Activated T-cell treated with anti-CD3 and anti-CD28 coated beads for 48 hours (primary cell): Measurements from ENCODE around the gene CAMTA1.

Experiments used
- DNase-seq: peaks from one replicate; pipeline ENCODE4 v3.0.0-alpha.2; 2020; ENCODE audit warnings: low read depth

The CAMTA1 gene

DNA sequence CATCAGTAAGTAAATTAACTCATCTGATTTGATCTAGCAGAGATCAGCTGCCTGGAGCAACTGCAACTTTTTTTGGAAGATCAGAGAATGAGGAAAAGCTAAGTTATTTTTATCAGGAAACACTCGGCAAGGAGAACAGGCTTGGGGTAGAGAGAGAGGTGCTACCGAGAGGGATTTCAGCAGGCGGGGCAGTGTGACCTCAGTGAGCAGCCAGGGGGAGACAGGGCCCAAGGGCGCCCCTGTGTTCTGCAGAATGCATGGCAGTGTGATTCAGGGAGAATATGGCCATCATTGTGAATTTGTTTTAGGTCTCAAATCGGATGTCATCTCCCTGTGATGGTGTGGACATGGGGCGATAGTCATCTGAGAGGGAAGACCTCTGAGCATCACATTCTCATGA, 501.8 kb downstream of the CAMTA1 start:
- DNase-seq, result no peak

DNA sequence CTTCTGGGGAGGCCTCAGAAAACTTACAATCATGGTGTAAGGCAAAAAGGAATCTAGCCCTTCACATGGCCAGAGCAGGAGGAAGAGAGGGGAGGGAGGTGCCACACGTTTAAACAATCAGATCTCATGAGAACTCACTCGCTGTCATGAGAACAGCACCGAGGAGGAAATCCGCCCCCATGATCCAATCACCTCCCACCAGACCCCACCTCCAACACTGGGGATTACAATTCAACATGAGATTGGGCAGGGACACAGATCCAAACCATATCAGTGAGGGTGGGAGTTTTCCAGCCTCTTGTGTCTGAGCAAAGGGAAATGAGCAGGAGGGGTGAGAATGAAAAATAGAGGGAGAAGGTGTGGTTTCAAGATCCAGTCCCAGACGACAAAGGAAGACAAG, 503.7 kb downstream of the CAMTA1 start:
- no peak for DNase-seq

DNA sequence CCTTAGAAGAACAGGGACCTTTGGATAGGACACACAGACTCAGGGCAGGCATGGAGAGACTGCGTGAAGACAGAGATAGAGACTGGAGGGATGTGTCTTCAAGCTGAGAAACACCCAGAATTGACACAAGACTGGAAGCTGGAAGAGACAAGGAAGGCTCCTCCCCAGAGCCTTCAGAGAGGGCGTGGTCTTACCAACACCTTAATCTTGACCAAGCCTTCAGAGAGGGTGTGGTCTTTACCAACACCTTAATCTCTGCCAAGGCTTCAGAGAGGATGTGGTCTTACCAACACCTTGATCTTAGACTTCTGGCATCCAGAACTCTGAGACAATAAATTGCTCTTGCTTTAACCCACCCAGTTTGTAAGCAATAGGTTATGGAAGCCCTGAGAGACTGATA, 504.4 kb downstream of the CAMTA1 start:
- no peak for DNase-seq

DNA sequence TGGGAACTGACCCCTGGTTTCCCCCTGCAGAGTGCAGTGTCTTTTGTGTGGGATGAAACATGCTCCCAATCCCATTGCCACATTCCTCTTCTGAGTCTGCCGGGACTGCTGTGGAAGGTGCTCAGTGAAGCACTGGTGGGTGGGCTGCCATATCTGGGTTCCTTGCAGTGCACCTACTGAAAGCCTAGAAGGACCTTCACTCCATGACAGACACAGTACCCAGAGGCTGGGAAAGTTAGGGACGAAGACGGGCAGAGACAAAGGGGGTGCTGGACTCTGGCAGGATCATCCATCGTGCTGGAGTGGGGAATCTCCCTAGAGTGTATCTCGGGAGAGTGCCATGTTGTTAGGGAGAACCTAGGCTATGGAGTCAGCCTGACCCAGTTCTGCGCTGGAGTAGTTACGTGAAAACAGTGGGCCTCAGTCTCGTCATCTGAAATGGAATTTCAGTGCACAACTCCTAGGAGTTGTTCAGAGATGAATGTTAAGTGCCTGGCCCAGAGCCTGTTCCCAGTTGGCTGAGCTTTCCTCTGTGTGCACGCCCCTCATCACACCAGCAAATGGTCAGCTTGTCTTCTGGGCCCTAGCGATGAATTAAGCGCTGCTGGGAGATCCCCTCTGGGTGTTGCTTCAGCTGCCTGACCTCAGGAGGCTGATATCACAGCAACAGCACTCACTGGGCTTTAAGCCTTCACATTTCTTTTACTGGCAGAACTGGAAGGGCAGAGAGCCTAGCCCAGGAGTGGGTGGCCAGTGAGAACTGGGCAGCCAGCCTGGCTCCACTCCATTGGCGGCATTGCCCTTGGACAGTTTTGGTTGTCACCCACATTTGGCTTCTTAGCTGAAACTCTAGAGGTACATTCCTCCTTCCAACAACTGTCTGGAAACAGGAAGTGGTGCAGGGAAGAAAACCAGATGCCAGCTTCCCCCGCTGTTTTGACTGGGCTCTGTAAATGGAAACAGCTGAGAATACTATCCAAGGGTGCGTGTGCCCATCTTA, 506.0 kb downstream of the CAMTA1 start:
- no peak for DNase-seq

DNA sequence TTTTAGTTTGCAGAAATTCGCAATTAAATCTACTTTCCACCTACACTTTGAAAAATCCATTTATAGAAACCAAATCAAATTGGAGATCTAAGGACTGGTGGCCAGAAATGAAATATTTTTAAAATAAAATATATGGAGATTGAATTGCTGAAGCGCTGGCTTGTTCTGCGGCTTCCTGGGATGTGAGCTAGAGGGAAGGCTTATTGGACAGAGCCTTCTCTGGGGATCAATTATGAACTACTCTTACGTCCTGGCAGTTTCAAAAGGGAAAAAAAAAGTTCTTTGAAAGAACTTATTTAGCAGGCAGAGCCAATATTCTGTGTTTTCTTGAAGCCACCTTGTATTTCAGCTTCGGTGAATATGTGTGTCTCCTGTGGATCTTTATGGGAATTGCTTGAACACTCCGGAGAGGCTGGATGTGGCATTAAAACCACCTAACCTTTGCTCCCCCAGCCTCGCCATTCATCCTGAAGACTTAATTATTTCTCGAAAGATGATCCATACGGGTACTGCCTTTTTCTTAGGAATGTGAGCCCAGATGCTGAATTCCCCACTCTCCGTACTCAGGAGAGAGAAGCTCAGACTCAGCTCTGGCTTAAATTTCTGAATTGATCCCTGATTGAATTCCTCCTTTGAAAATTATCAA, 506.9 kb downstream of the CAMTA1 start:
- DNase-seq, result no peak

DNA sequence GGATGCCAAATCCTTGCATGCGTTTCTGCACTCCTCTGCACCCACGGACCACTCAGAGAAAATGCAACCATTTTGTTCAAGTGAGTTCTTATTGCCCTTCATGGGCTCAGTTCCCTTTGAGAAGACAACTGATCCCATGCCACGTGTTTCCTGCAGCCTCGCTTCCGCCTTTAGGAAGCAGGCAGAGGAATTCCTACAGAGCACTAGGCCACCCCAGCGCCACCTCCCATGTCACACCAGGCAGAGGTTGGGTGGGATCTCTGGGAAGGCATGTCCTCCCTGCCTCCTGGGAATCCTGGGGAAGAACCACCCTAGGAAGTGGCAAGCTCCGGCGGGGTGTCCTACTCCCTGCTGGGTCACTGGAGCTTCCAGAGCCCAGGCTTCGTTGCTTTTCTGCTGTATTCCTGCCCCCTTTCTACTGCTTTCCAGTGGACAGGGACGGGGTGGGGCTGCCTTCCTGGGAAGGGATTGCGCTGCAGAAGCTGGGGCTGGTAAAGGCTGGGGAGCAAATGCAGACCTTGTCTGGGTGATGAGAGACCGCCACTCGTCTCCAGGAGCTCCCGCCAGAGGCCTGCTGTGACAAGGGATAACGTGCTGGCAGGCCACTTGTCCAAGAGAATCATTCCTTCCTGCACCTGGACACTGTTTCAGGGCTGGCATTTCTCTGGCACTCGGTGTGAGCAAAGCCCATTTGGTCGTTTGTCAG, 507.6 kb downstream of the CAMTA1 start:
- no peak for DNase-seq

DNA sequence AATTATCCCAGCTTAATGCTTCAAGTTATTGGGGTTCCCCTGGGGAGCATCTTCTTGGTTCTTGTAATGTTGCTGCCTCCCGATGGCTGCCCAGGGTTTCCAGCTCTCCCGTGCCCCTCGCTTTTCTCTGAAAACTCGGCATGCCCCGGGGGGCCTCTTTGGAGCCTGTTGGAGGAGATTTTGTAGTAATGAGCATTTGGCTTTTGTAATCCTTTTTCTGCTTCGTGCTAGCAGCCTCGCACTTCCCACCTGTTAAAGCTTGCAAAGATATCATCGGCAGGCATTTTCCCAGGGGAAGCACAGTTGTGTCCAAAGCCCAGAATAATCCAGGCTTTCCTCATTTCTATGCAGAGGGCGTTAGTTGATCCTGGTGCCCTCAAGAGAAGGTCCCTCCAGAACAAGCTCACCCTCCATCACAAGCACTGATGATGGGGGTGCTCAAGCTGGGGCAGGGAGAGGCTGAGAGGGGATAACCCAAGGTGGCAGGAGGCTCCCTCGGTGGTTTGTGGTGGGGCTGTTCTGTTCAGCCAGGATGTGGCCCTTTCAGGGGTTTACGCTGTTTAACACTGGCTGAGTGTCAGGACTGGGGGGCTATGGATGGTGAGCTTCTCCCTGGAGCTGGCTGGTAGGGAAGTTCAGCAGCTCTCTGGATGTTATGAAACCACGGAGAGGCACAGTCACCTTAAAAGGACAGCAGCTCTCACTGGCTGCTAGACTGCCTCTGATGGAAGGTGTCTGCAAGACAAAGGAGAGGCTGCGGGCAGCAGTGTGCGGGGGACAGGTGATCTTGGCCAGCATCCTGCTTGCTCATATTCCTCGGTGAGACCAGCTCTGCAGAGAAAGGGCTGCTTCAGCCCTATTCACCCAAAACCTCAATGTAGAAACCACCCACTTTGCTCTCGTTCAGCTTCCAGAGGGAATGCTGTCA, 508.7 kb downstream of the CAMTA1 start:
- no peak for DNase-seq

DNA sequence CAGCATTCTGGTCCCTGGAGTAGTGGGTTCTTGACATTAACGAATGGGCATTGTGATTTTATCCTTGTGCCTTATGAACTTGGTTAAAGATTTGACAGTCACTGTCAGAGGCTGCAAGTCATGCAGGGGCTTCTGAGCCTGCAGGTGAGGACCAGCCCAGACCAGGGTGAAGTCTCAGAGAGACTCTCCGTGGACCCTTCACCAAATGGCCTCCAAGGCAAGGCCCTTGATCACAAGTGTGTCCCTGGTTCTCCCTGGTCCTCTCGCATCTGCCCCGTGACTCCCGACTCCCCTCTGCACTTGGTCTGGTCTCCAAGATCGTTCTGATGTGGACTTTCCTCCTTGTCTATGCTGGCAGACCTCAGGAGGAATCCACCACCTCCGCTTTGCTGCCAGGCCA, 509.4 kb downstream of the CAMTA1 start:
- no peak for DNase-seq

DNA sequence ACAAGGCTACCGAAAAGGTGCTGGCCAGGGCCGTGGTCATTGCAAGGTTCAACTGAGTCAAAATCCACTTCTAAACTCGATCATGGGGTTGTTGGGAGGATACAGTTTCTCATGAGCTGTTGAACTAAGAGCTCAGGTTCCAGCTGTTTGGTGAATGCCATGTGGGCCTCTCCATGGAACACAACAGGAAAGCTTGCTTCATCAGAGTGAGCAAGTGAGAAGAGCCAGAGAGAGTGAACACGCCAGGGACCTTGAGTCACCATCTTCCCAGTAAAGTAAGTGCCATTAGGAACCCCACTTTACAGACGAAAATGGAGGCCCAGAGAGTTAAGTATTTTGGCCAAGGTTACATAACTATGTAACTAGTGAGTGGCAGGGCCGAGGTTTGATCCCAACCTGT, 510.7 kb downstream of the CAMTA1 start:
- no peak for DNase-seq

DNA sequence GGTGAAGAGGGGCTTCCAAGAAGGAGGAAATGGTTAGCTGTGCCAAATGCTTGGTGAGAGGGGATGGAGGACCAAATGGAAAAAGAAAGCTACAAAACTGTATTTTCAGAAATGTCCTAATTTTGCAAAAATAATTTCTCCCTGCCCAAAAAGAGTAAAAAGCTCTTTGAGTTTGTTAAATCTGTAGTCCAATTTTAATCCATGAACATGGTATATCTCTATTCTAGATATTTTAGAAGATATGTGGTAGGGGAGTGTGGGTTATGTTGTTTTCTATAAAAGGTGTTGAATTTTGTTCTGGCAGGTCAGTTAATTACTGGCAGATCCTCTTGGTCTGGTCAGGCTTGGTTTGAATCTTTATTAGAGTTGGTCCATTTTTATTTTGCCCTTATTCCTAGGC, 511.7 kb downstream of the CAMTA1 start:
- DNase-seq, result no peak

DNA sequence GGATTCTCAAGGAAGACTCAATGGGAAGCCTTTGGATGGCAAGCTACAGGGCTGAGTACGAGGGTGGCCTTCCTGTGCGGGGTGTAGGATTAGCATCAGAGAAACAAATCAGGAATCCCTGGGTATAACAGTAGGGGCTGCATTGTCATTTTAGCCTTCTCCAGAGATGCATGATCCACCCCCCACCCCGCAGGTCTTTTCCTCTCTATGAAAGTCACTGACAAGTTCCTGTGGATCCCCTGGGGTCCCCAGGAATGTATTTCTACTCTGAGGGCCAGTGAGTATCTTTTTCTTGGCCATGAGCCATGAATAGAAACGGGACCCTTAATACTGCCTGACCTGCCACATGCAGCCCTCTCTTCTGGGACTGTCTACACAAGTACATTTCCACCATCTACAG, 512.9 kb downstream of the CAMTA1 start:
- DNase-seq, result no peak

DNA sequence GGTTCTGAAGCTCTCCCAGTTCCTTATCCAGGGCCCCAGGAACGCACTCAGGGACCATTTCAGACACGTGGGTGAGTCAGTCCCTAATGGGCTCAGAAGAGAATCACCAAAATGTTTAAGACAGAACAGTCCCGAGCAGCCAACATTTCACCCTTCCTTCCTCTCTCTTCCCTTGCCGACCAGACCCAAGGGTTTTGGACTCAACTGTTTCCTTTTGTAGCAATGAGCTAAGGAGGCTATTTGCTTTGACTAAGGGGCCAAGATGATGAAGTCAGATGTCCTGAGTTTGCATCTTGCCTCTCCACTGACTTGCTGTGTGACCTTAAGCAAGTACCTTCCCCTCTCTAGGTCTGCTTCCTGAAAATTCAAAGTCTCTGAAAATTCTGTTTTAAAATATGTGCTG, 513.5 kb downstream of the CAMTA1 start:
- no peak for DNase-seq

DNA sequence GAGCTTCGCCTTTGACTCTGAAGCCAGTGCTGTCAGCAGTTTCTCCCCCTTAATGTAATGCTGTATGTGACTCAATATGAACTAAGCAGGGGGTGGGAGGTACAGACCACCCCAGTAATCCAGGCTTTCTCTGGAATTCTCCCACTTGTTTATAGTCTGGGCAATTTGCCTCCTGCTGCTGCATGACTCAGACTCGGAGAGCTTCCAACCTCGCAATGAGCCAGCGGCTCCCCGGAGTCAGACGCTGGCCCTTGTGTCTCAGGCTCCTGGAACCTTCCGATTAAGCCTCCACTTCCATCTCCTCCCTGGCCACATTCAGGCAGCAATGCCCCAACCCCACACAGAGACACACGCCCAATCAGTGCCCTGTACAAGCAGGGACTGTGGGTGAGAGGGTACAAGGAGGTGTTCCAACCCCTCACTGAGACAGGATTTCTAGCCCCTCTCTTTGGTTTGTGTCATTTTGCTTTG, 514.1 kb downstream of the CAMTA1 start:
- DNase-seq, result no peak

DNA sequence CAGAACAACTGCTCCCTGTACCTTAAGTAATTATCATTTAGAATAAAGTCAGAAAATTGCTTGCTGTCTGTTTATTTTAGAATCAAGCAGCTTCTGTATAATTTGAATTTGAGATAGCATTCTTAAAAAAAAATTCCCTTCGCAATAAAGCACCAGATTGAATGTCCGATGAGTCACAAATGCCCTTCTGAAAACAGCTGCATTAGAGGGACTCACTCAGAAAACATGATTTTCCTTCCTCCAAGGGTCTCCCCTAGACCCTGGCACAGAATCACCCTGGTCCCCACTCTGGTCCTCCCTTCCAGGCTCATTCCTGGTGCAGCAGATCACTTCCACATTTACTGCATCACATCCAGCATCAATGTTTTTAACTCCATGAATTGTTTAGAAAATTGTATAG, 514.7 kb downstream of the CAMTA1 start:
- DNase-seq, result no peak

DNA sequence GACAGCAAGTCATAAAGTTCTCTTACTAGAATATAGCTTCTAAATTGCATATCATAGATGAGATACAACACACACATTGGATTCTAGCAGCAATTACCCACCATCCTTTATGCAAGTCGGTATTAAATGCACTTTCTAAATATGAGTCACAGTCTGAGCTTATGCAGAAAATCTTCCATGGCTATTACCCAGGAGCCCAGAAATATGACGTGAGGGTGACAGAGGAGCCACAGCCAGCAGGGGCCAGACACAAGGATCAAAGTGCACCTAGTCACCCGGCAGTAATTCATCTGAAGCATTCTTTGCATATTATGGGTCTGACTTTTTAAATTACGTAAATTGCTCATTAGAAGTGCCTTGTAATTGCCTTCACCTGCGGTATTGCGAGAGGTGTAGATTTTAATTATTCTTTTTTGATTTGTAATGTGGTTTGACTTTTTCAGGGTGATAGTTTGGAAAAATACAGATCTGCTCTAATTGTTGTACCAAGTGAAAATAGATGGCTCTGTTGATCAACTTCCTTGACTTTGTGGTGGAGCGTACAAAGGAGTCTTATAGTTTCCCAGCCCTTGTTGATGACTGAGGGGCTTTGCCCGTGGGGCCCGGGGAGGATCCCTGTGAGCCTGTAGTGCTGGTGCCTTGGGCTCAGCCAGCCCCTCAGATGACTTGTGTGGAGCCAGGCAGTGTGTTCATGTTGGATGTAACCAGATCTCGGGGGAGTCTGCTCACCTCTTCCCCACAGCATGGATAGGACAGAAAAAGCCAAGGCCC, 515.8 kb downstream of the CAMTA1 start:
- DNase-seq, result no peak

DNA sequence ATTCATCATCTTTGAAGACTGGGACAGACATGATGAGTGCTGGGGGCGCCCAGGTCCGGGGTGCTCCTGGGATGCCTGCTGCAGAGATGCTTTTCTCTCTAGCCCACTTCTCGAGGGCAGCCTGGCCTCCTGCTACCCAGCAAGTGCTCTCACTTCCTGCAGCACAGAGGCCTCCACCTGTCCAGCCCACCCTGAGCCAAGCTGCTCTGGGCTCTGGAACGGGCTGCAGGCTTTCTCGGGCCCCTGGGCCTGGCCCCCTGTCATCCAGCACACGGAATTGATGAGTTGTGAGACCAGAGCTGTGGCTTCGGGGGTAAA, 516.4 kb downstream of the CAMTA1 start:
- no peak for DNase-seq

DNA sequence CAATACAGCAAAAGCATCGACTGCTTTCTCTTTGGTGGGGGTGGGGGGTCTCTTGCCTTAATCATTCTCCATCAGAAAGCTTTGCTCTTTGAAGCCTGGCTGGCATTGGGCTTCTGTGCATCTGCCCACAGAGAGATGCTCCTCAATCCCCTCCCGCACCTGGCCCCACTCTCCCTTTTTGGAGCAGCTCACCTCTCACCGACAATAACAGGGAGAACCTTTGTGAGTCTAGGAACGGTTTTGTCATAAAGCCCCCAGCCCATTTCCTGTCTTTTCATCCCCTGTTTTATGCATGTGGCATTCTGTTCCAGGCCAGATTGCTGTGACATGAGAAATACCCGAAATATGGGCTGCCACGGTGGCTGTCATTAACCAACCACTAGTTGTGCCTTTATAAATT, 516.9 kb downstream of the CAMTA1 start:
- DNase-seq, result no peak

DNA sequence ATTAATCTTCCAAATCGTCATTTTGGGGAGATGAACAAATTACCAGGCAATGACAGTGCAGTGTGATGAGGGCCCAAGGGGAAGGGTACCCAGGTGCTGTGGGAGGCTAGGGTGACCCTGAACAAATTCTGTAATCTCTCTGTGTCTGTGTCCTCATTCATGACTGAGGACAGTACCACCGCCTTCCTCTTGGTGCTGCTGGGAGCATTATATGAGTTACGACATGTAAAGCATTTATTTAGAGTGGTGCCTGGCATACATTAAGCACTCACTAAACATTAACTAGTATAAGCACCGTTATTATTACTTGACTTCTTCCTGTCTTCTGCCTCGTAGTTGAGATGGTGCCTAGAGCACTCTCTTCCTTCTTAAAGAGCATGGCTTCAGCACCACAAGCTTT, 517.6 kb downstream of the CAMTA1 start:
- DNase-seq, result no peak

DNA sequence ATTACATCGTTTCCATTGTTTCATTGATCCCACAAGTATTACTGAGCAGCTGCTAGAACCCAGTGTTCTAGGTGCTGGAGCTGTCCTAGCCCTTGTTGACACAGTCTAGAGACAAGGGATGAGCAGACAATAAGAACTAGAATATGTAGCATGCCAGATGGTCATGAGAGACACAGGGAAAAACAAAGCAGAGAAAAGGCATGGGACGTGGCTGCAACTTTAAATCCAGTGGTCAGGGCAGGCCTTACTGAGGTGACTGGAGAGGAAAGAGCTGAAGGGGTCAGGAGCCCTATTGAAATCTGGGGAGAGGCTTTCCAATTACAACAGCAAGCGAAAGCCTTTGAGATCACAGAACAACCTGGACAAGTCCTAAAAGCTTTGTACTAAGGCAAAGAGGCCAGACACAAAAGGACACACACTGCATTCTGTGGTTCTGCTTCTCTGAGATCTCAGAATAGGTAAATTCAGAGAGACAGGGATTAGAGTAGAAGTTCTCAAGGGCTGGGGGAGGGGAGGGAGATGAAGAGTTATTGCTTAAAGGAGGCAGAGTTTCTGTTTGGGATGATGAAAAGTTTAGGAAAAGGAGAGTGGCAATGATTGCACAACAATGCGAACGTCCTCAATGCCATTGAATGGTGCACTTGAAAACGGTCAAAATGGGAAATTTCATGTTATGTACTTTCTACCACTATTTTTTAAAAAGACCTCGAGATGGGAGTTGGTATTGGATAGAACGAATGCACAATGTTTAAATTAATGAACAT, 518.5 kb downstream of the CAMTA1 start:
- DNase-seq, result no peak

DNA sequence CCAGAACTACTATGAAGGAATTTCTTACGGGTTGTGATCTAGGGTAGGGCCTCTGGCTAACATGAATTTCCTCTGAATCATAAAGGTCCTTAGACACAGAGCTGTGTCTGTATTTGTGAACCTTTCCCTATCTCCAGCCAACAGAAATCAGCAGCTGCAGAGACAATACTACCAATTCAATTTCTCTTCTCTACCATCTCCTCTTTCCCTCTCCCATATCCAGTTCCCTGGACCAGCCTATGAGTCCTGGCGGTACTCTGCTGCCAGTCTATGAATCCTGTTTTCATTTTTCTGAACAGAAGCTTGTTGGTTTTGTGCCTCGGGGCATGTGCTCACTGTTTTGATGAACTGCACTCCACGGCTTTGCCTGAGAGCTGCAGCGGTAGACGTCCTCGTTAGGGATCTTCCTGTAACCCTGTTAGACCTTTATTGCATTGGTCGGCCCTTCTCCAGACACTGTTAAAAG, 527.9 kb downstream of the CAMTA1 start:
- no peak for DNase-seq
